VCaP (cell line): ENCODE data around the gene ZNF267.
"Not testable (repeated sequence)": the region's sequence is repeated elsewhere in the genome, so short reads cannot be mapped to it uniquely, and the experiment has no call there.

Source experiments
- H3K27ac ChIP-seq: fragments of 450-650 bp; 2 replicates; pipeline ENCODE4 v1.5.1; 2017
- CTCF ChIP-seq: fragments of 450-650 bp; conservative IDR thresholded peaks from 2 replicates; pipeline ENCODE4 v1.5.1; 2017; ENCODE audit warnings: mild to moderate bottlenecking, moderate library complexity

The ZNF267 gene

GRCh38 chr16:31916056-31916488 lies 42.5 kb downstream of the ZNF267 start:
- no peak overlapping the region for H3K27ac ChIP-seq
- no peak for TF ChIP-seq CTCF

DNA sequence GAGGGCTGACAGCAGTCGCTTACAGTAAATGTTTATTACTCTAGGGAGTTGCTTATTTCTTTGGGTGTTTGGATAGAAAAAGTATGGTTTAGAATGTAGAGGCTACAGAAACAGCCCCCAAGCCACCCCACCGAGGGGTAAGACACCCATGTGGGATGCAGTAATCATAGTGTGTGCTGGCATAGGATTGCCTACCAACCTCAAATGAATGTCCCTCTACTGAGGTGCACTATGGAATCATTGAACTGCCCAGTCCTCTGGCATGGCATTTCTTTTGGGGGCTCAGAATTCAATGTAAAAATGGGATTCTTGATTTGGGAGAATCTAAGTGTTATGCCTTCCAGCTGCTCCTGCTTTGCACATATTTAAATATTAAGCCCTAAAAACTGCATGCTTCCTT lies 46.8 kb downstream of the ZNF267 start:
- no peak overlapping the region for H3K27ac ChIP-seq
- TF ChIP-seq CTCF, result no peak

DNA sequence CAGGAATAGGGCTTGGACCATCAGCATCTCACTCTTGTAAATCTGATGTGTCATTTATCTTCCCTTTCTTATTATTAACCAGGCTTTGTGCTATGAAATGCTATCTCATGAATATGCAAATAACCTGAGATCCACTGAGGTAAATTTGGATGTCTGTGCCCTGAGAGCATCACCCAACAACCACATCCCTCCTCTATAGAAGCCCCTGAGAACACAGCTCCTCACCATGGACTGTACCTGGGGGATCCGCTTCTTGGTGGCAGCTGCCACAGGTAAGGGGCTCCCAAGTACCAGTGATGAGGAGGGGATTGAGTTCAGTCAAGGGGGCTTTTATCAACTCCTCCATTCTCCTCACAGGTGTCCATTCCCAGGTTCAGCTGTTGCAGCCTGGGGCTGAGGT lies 78.2 kb downstream of the ZNF267 start:
- not testable (repeated sequence) for H3K27ac ChIP-seq

- not testable (repeated sequence) for H3K27ac ChIP-seq
Observed at GRCh38 chr16:31952206-31952605, 78.6 kb downstream of the ZNF267 start.

DNA sequence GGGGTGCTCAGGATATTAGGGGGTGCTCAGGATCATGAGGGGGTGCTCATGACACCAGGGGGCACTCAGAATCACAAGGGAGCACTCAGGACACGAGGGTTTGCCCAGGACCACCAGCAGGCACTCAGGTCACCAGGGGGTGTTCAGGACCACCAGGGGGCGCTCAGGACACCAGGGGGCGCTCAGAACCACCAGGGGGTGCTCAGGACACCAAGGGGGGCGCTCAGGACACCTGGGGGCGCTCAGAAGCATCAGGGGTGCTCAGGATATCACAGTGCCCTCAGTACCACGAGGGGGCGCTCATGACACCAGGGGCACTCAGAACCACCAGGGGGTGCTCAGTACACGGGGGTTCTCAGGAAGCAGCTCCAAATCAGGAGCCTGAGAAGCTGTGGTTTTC lies 82.6 kb downstream of the ZNF267 start:
- H3K27ac ChIP-seq, result not testable (repeated sequence)
- 0 out of 2 replicates have a peak, but pooled peaks have one; percentile 9 for TF ChIP-seq CTCF

- not testable (repeated sequence) for H3K27ac ChIP-seq
Observed at GRCh38 chr16:31960186-31960910, 86.7 kb downstream of the ZNF267 start.
